Brain pericyte (primary cell): ENCODE data around the gene COPZ2.
"Not testable (repeated sequence)": the region's sequence is repeated elsewhere in the genome, so short reads cannot be mapped to it uniquely, and the experiment has no call there.

Source experiments
- DNase-seq: peaks from one replicate; pipeline ENCODE4 v3.0.0-alpha.2; 2012; ENCODE audit warnings: low read depth, low spot score

The COPZ2 gene

DNA sequence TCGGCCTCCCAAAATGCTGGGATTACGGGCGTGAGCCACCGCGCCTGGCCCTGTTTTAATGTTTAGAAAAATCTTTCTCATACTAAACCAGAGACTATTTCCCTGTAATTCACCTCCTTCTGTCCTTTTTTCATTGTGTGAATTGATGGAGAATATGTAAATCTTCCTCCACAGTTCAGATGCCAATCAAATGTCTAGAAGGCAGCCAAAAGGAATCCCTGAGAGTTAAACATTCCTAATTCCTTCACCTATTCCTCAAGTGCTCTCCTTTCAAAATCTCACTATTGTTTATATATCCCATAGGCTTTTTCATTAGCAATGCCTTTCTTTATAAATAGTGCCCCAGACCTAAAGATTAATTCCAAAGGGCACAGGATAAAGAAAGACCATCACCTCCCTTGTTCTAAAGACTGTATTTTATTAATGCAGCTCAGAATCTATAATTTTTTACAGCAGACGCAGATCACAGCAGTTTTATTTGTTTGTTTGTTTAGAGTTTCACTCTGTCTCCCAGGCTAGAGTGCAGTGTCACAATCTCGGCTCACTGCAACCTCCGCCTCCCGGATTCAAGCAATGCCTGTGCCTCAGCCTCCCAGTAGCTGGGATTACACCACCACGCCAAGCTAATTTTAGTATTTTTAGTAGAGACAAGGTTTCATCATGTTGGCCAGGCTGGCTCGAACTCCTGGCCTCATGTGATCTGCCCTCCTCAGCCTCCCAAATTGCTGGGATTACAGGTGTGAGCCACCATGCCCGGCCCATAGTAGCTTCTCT lies 30.5 kb downstream of the COPZ2 start:
- no peak for DNase-seq

DNA sequence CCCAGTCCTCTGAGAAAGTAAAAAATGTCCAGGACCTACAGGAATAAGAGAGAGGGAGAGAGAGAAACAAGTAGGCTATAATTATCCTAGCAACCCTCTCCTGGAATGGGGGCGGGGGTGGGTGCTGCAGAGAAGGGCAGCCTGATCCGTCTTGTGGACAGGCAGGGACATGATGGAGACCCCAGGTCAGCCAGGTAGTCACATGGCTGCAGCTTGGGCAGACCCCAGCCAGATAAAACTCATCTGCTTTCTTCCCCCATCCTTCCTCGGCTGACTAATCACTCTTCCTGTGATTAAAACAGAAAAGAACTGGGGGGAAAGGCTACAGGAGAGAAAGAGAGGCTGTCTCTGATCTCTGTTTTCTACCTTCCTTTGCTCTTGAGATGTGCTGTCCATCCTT lies 32.6 kb downstream of the COPZ2 start:
- DNase-seq, result no peak

DNA sequence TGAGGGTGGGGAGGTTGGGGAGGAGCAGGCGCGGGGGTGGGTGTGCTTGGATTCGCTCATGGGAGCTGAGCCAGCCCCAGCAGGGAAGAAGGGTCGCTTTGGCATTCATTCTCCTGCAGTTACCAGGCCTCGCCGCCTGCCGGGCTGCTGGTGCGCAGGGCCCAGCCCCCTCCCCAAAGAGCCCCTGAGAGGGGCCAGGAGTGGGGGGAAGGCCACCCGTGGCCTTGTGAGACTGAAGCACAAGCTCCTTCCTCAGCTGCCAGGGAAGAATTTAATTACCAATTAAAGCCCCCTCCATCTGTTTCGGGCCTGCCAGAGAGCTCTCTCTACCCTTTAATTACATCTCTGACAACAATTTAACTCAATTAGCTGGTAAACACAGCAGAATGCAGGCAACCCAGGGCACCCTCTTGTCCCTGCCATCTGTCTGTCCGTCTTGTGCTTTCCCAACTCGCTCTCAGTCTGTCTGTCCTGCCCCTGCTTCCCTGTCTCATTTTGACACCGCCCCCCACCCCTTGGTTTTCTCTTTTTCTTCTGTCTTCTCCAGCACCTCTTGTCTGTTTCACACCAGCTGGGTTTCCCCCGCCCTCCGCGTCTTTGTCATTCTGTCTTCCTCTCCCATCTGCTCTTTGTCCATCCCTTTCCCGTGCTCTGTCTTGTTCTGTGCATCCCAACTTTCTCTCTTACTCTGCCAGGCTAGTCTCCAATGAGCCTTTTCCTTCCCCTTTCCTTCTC lies 34.0 kb downstream of the COPZ2 start:
- no peak for DNase-seq

DNA sequence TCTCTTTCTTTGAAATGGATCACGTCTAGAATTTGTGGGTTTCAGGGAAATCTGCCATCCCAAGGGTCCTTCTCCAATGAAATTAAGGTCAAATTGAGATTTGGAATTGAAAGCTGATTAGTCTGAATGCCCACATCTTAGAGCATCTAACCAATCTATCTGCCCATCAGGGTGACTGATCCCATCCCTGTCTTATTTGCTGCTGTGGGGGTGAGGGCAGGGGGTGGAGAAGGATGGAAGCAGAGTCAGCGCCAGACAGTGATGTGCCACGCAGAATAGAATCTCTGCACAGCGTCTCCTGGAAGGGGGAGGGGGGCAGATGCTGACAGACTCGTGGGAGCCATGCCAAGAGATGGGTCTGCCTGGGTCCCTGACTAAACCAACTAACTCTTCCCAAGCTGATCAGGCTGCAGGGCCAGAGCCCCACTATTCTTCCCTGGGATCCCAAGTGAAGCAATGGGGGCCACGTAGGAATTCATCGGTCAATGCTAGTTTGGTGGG lies 34.6 kb downstream of the COPZ2 start:
- no peak for DNase-seq

DNA sequence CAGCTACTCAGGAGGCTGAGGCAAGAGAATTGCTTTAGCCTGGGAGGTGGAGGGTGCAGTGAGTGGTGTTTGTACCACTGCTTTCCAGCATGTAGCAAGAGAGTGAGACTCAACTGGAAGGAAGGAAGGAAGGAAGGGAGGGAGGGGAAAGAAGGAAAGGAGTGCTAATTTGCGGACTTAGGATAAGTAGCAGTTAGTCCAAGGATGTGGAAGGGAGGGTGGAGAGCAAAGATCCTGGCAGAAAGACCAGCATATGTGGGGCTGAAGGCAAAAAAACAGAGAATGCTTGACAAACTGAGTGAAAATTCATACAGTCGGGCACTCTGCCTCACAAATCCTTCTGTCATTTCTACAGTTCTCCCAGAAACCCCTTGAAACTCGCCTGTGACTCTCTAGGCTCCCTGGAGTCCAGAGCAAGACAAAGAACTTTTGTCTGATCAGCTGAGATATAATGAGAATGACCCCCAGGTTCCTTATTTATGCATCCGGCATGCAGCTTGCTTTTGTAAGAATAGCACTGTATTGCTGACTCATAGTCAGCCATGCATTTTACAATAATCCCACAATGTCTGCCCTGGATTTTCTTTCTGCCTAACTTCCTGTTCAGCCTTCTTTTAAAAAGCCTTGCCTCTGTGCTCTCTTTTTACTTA lies 35.2 kb downstream of the COPZ2 start:
- DNase-seq, result peak; percentile 26

DNA sequence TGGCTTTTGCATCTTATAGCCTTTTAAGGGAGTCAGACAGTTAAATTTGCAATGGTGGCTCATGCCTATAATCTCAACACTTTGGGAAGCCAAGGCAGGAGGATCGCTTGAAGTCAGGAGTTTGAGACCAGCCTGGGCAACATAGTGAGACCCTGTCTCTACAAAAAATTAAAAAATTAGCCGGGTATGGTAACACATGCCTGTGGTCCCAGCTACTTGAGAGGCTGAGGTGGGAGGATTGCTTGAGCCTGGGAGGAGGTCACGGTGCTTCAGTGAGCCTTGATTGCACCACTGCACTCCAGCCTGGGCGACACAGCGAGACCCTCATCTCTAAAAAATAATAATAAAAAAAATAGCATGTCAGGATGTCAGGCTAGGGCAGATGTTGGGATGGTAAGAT lies 35.9 kb downstream of the COPZ2 start:
- DNase-seq, result not testable (repeated sequence)

DNA sequence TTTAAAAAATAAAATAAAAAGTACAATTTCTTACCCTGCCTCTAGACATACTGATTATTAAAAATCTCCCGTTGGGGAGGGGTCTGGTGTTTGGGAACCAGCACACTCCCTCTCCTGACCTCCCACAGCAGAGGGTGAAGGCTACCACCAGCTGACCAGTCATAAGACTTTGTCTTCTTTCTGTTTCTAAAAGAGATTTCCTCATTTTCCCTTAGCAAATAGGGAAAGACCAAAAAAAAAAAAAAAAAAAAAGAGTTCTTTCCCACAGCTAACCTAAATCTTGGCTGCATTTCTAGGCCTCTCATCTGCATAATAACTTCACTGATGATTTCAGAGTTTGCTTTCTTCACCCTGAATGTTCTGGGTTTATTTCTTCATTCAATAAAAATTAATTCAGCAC lies 36.4 kb downstream of the COPZ2 start:
- DNase-seq, result no peak

DNA sequence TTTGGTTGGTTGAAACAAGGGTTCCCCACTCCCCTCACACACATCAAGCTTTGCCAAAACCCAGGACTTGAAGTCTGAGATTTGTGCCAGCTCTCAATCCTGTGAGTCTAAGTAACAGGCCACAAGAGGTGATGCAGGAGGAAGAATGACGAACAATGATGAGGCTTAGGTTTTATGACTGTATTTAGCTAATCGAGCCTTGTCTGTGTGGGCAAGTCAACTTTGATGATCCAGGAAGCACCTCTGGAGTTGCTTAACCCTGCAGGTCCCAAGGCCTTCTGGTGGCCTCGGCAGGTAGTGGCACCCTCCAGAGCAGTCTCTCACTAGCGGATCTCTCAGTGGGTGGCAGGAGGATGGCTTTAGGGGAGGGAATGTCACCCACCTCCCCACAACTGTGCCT lies 38.0 kb downstream of the COPZ2 start:
- no peak for DNase-seq

DNA sequence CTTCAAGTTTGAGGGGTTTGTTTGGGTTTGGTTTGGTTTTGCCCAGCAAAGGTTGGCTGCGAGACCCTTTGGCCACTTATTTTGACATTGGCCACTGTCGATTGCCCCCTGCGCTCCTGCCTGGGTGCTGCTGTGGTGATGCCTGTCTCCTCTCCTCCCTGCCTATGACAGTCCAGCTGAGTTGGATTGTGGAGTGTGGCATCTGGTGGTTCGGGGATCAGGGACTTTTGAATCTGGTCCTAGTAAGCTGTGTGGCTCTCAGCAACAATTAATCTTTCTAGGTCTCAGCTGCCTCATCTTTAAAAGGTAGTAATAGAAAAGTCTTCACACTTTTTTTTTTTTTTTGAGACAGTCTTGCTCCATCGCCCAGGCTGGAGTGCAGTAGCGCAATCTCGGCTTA lies 39.6 kb downstream of the COPZ2 start:
- no peak for DNase-seq

DNA sequence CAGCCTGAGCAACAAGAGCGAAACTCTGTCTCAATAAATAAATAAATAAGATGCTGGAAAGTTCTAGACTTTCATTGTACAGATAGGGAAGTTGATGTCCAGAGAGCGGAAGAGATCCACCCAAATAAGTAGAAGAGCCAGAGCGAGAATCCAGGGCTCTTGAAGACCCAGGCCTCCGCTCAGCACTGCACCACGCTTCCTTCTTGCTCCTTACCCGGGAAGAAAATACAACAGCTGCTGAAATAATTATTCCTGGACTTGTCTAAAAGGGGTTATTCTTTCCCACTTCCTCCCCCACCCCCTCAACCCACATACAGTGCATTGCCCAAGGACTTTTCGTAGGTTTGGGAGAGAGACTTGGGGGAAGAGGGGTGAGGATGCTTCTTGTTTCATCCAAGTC lies 40.0 kb downstream of the COPZ2 start:
- DNase-seq, result no peak

DNA sequence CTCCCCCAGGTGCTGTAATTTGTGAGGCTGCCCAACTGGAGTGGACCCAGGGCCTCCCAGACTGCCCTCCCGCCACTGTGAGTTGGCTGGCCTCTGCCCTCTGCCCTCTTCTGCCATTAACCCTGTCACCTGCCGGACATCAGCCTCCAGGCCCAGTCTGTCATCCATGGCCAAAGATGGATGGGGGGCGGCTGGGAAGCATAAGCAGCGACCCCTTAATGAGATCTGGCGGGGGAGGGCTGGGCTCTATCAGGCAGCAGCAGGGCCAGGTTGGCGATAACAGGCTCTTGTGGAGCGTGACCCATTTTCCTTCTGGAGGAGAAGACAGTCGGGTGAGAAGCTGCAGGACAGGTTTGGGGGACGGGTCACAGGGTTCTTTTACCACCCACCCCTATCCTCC lies 41.4 kb downstream of the COPZ2 start:
- no peak for DNase-seq

DNA sequence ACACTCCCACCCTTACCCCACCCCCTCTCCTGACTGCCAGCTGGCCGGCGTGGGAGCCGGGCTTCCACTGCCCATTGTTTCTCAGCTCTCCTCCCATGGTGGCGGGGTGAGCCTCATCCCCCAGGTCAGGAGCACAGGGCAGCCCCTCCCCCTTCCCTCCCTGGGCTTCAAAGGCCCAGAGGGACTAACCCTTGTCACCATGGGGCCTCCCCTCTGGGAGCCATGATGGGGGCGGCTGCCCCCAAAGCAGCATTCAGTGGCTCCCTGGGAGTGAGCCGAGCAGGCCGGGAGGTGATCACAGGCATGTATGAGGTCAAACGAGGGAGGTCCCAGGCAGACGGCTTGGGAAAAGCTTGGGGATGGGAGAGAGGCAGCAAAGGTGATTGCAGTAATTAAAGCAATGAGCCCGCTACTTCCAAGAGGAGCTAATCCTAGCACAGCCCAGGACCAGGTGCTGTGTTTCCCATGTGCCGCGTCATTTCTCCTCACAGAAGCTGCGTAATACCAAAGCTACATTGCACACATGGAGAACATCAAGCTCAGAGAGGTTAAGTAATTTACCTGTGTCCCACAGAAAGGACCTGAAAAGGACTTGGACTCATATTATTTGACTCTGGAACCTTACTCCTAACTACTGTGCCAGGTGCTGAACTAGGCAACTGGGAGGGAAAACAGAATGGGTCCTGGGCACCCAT lies 42.2 kb downstream of the COPZ2 start:
- no peak for DNase-seq

DNA sequence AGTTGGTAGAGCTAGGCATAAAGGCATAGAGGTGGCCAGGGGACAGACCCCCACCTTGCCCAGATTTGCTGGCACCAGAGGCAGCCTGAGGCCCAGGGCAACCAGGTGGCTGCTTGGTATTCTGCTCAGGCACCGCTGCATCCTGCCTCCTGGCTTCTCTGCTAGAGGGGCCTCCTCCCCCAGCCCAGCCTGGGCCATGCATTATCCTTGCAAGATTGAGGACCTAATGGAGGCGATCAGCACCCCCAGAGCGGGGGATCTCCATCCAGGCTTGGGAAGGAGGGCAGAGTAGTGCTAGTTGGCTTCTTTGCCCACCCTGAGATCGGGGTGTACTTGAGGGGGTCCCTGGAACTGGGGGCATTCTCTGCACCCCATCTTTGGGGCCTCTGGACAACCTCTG lies 42.9 kb downstream of the COPZ2 start:
- DNase-seq, result no peak

DNA sequence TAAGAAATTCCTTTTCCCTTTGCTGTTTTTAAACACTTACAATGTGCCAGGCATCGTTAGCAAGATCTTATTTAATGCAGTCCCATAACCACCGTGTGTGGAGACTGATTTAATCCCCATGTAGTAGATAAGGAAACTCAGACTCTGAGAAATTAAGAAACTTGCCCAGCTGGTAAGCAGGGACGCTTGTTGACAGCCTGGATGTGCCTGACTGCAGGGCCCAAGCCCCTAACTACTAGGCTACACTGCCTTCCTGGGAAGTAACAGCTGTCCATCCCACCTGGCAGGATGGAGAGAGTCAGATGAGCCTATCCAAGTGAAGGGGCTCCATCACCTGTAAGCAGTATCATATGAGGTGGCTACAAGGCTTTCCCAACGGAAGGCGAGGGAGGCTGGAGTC lies 43.6 kb downstream of the COPZ2 start:
- DNase-seq, result no peak

DNA sequence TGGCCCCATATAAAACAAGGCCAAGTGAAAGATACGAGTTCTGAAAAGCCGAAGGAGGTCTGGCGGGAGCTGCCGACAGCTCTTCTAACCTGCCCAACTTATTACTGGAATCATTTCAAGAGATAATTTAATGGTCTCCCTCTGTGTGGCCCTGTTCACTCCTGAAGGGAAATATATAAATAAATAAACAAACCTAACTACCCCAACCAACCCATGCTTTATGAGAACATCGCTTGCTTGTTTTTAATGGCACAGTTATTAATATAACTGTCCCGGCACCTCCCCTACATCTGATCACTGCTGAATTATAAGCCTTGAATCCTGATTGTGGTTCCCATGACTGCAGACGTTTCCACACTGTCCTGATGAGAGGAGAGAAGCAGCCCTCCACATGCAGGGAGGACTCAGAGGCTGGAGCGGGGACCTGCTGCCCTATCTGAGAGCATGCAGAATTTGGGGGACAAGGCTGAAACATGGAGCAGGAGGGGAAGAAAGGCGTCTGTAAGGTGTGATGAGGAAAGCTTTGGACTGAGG lies 44.5 kb downstream of the COPZ2 start:
- DNase-seq, result no peak

DNA sequence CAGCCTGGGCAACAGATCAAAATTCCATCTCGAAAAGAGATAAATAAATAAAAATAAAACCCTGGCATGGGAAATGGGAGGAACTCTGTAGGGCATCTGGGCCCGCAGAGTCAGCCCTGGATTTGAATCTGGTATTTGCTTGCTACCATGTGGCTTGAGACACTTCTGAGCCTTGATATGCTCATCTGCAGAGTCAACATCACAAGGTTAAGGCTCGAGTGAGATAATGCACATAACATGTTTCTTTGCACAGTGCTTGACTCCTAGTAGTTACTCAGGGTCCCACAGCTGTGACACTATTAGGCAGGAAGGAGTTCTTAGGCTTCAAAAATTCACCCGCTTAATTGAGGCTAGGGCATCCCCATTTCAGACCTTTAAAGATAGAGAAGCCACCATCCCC lies 45.4 kb downstream of the COPZ2 start:
- DNase-seq, result no peak

DNA sequence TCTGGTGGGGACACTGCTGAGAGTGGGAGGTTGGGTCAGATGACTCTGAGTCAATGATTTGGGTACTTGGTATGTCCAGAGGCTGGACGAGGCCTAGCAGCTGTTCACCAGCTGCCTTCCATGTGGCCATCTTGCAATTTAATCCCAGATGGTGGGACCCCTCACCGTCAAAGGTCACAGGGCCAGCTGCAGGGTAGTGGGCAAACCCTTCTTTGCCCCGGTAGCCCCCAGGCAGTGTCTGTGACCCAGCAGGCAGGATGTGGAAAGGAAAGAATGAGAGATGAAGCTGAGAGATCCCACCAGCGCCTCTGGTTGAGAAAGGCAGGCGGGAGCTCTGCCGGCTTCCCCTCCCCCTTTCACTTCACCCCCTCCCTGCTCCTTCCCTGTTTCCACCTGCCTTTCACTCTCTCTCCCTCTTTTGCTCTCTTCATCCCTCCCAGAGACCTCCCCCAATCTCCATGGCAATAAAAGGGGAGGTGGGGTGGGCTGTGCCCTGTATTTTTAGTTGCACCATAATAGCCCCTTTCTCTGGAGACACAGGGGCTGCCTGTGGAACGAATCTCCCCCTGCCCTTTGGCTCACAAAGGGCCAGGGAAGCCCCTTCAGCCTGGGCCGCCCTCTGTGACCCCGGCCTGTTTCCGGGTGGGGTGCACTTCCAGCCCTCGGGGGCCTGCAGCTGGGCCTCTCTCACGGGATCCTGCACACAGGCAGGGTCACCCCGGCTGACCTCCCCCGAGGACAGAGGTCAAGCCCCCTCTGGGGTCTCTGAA lies 46.5 kb downstream of the COPZ2 start:
- DNase-seq, result no peak

DNA sequence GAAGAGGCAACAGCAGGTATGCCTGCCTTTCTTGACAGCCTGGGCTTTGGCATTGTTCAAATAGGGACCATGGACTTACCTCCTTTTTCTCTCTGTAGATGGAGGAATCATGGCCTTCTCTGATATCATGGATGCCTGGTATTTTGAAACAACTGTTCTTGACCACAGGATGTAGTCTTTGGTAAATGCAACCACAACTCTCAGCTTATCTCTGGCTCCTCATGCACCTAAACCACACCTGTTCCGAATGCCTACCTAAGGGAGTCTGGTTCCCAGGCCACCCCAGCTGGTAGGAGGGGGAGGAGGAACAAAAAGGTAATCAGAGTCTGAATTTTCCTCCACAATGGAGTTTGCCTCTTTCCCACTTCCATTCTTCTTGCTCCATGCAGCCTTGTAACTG lies 47.9 kb downstream of the COPZ2 start:
- no peak for DNase-seq

DNA sequence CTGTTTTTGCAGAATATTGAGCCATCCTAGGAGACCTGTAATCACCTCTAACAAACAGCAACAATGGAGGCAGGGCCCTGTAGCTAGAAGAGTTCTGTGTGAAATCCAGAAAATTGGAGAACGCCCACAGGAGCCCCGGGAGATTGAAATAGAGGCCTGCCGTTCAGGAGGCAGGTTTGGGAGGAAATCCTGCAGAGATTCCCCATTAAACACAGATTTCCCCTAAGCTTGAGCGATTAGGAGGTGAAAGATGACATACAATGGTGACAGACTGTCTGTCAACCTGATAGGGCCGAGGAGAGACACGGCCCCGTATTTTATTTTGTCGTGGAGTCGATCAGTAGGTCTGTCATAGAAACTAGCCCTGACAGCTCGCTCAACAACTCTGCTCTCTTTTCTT lies 48.4 kb downstream of the COPZ2 start:
- no peak for DNase-seq

DNA sequence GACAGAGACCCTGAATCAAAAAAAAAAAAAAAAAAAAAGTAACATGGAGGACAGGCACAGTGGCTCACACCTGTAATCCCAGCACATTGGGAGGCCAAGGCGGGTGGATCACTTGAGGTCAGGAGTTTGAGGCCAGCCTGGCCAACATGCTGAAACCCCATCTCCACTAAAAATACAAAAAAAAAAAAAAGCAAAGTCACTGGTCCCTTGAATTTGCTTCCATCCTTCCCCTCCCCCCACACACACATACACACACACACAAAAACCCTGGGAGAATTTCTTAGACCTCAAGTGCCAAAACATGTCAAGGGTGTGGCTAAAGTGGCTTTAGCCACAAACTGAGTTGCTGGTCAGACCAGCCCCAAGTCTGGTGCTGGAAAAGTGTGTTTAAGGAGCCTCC lies 49.2 kb downstream of the COPZ2 start:
- not testable (repeated sequence) for DNase-seq

DNA sequence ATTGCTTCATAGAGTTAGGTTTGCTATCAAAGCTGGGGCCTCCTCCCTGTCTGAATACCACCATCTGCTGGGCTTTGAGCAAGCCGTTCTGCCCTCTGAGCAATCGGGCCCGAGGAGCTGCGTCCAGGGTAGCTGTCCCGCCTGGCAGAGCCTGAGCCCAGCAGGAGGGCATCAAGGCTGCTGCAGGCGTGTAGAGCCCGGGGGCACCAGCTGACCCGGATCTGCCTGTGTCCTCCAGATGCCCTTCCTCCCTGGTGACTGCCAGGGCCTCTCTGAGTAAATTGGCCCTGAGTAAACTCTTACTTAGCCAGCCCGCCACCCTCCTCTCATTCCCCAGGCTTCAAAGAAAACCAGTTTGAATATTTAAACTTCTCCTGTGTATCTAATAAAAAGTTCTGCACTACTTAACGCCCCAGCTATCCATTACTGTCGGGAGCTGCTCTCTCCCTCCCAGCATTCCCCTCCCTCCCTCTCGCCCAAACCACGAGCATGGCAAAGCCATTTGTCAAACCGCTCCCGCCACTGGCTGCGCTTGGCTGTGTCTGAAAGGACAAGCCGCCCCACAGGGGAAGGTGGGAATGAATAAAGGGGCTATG lies 50.3 kb downstream of the COPZ2 start:
- DNase-seq, result no peak
